Measurements from ENCODE around the gene APBB2. TPM values are rescaled to one million over a fixed set of nuclear protein-coding genes. Genes with fewer than 3 reads are reported as not detected.

Gene APBB2
- total RNA-seq, 1 donor, result 92.3 TPM

DNA sequence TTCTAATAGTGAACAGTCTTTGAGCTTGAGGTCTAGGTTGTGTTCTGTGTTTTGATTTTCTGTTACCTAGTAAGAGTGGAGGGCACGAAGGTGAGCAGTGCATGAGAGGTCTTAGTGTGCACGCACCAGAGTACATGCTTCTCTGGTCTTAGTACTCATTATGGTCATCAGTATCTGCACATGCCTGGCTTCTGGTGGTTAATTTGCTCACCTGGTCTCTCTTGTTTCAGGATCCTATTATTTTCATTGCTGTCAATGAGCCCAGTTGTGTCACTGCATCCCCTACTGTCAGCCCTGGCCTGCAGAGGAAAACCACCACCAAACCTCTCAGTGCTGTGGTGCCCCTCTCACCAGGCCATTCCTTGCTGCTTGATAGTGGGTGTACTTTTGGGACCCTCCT lies 409.7 kb downstream of the APBB2 start:
- no peak for DNase-seq (ENCODE audit: insufficient read length, low spot score, missing footprints)
- Histone ChIP-seq H4K20me1 (ENCODE audit: insufficient read depth, low read length) (no peaks in the 10 kb centered on the region), H3K79me2 (ENCODE audit: insufficient read depth, low read length) (no peaks in the 10 kb centered on the region), H3K27me3 (ENCODE audit: insufficient read depth, low read length) (no peaks in the 10 kb centered on the region), H3K27ac (ENCODE audit: low read depth, low read length) (no peak overlapping the region), H2AFZ (ENCODE audit: low read length) (no peak overlapping the region), H3K4me1 (ENCODE audit: insufficient read depth, low read length) (no peaks in the 10 kb centered on the region), H3K4me3 (ENCODE audit: insufficient read depth, low read length) (no peak overlapping the region), H3K36me3 (ENCODE audit: insufficient read depth, low read length) (no peaks in the 10 kb centered on the region), H3K9me3 (ENCODE audit: low read depth, low read length) (no peaks in the 10 kb centered on the region), H3K4me2 (ENCODE audit: insufficient read depth, low read length) (no peak overlapping the region)
- TF ChIP-seq, protein P1, sequence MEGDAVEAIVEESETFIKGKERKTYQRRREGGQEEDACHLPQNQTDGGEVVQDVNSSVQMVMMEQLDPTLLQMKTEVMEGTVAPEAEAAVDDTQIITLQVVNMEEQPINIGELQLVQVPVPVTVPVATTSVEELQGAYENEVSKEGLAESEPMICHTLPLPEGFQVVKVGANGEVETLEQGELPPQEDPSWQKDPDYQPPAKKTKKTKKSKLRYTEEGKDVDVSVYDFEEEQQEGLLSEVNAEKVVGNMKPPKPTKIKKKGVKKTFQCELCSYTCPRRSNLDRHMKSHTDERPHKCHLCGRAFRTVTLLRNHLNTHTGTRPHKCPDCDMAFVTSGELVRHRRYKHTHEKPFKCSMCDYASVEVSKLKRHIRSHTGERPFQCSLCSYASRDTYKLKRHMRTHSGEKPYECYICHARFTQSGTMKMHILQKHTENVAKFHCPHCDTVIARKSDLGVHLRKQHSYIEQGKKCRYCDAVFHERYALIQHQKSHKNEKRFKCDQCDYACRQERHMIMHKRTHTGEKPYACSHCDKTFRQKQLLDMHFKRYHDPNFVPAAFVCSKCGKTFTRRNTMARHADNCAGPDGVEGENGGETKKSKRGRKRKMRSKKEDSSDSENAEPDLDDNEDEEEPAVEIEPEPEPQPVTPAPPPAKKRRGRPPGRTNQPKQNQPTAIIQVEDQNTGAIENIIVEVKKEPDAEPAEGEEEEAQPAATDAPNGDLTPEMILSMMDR (IDR thresholded peaks at IDR 0.05; ENCODE audit: extremely low read depth, low read depth, low read length), result no peak

DNA sequence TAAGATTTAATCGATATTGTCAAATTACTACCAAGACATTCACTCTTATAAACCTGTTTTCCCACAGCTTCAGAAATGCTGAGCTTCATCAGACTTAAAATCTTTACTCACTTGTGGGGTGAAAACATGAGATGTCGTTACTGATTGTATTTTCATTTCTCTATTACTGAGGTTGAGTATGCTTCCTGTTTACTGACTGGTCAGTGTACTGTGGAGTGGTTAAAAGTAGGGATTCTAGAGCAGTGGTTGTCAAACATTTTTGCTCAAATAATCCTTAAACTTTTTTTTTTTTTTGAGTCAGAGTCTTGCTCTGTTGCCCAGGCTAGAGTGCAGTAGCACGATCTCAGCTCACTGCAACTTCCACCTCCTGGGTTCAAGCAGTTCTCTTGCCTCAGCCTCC lies 414.3 kb downstream of the APBB2 start:
- H3K27me3 ChIP-seq (ENCODE audit: insufficient read depth, low read length), result no peaks in the 10 kb centered on the region
- H3K4me2 ChIP-seq (ENCODE audit: insufficient read depth, low read length), result no peak overlapping the region
- H4K20me1 ChIP-seq (ENCODE audit: insufficient read depth, low read length), result no peaks in the 10 kb centered on the region
- no peak for DNase-seq (ENCODE audit: insufficient read length, low spot score, missing footprints)
- H3K4me3 ChIP-seq (ENCODE audit: insufficient read depth, low read length), result no peak overlapping the region
- H3K36me3 ChIP-seq (ENCODE audit: insufficient read depth, low read length), result no peaks in the 10 kb centered on the region
- no peaks in the 10 kb centered on the region for H3K9me3 ChIP-seq (ENCODE audit: low read depth, low read length)
- no peaks in the 10 kb centered on the region for H3K4me1 ChIP-seq (ENCODE audit: insufficient read depth, low read length)
- TF ChIP-seq, protein P1 (IDR thresholded peaks at IDR 0.05; ENCODE audit: extremely low read depth, low read depth, low read length), result no peak
- no peak overlapping the region for H3K27ac ChIP-seq (ENCODE audit: low read depth, low read length)
- H3K79me2 ChIP-seq (ENCODE audit: insufficient read depth, low read length), result no peaks in the 10 kb centered on the region
- no peak overlapping the region for H2AFZ ChIP-seq (ENCODE audit: low read length)

DNA sequence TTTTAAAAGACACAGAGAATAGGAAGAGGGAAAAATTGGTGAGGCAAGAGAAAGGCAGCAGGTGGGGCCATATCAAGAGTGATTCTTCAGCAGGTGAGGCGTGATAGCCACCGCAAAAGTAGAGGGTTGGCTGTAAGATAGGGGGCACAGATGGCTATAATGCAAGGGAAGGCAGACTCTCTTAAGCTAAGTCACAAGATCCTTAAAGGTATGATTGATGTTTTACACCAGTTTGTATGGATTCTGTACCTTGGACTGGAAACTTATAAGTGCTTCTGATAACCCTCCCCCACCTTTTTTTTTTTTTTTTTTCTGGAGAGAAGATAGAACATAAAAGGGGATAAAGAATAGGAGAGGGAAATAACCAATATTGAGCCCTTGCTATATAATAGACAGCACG lies 424.6 kb downstream of the APBB2 start:
- Histone ChIP-seq H3K9me3 (ENCODE audit: low read depth, low read length) (no peaks in the 10 kb centered on the region), H3K79me2 (ENCODE audit: insufficient read depth, low read length) (no peaks in the 10 kb centered on the region), H3K4me2 (ENCODE audit: insufficient read depth, low read length) (no peak overlapping the region), H3K27me3 (ENCODE audit: insufficient read depth, low read length) (no peaks in the 10 kb centered on the region), H3K27ac (ENCODE audit: low read depth, low read length) (no peak overlapping the region), H4K20me1 (ENCODE audit: insufficient read depth, low read length) (no peaks in the 10 kb centered on the region), H2AFZ (ENCODE audit: low read length) (no peak overlapping the region), H3K4me1 (ENCODE audit: insufficient read depth, low read length) (no peaks in the 10 kb centered on the region), H3K36me3 (ENCODE audit: insufficient read depth, low read length) (no peaks in the 10 kb centered on the region), H3K4me3 (ENCODE audit: insufficient read depth, low read length) (no peak overlapping the region)
- DNase-seq (ENCODE audit: insufficient read length, low spot score, missing footprints), result no peak
- TF ChIP-seq, protein P1 (IDR thresholded peaks at IDR 0.05; ENCODE audit: extremely low read depth, low read depth, low read length), result no peak

DNA sequence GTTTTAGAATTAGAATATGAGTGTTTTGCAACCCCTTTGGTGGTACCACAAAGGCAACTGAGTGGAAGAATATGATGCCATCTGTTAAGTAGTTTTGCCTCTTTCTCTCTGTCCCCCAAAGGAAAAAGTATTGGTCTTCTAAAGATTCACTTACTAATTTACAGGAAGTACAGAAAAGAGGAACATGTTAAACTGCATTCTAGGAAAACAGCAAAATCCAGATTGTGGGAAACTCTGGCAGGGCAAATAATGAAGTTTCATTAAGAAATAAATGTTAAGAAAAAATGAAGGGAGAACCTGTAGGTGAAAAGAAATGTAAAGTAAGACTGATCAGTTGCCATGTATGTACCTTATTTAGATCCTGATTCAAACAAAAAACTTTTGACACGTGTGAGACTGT lies 425.3 kb downstream of the APBB2 start:
- Histone ChIP-seq H3K27ac (ENCODE audit: low read depth, low read length) (no peak overlapping the region), H4K20me1 (ENCODE audit: insufficient read depth, low read length) (no peaks in the 10 kb centered on the region), H3K9me3 (ENCODE audit: low read depth, low read length) (no peaks in the 10 kb centered on the region), H2AFZ (ENCODE audit: low read length) (no peak overlapping the region), H3K79me2 (ENCODE audit: insufficient read depth, low read length) (no peaks in the 10 kb centered on the region), H3K4me3 (ENCODE audit: insufficient read depth, low read length) (no peak overlapping the region), H3K4me2 (ENCODE audit: insufficient read depth, low read length) (no peak overlapping the region), H3K36me3 (ENCODE audit: insufficient read depth, low read length) (no peaks in the 10 kb centered on the region), H3K27me3 (ENCODE audit: insufficient read depth, low read length) (no peaks in the 10 kb centered on the region), H3K4me1 (ENCODE audit: insufficient read depth, low read length) (no peaks in the 10 kb centered on the region)
- no peak for DNase-seq (ENCODE audit: insufficient read length, low spot score, missing footprints)
- TF ChIP-seq, protein P1 (IDR thresholded peaks at IDR 0.05; ENCODE audit: extremely low read depth, low read depth, low read length), result no peak

Data from osteoblast (primary cell).